ENCODE data around the gene SYDE2. TPM values are rescaled to one million over a fixed set of nuclear protein-coding genes. Genes with fewer than 3 reads are reported as not detected.
"Not testable (repeated sequence)": the region's sequence is repeated elsewhere in the genome, so short reads cannot be mapped to it uniquely, and the experiment has no call there.

Gene SYDE2
- 10 to 100 TPM in 4 of 6 experiments, 1 to 10 TPM in 2; 9.1 to 12.3 (median 10.3) TPM for total RNA-seq (2021; fragmentation: NEBNext Ultra II Directional; extraction: Animal tissue kit (Norgen Biotek cat#: 25700))
- long read RNA-seq, partial matches to known transcripts = 1 of 2 reads
- long read RNA-seq, other reads (novel, unspliced or antisense) = 1 of 2 reads

- H3K4me1 Mint-ChIP-seq (ENCODE audit: low read depth) = peaks cover 67% of the 10 kb centered on the region
- no peaks in the 10 kb centered on the region for H3K9me3 Mint-ChIP-seq
- H3K4me3 Mint-ChIP-seq = peak within 1 kb of the TSS; percentile 98
- peak; percentile 56 for DNase-seq
- peak within 1 kb of the TSS; percentile 86 for H3K27ac Mint-ChIP-seq
- peaks cover 3% of the 10 kb centered on the region; the same call in 1 of the 2 replicates for H3K27me3 Mint-ChIP-seq (ENCODE audit: insufficient read depth)
- TF ChIP-seq CTCF (IDR thresholded peaks at IDR 0.05) = no peak
- H3K36me3 Mint-ChIP-seq (ENCODE audit: low read depth) = peaks cover 13% of the 10 kb centered on the region
These were observed at the start of gene SYDE2 for GRCh38 chr1:85200463-85201339. Gene SYDE2 (minus strand): TSS chr1:85201016. CDS start chr1:85200996, 20 bp downstream.

- peaks cover 45% of the 10 kb centered on the region for H3K36me3 Mint-ChIP-seq (ENCODE audit: low read depth)
- H3K27me3 Mint-ChIP-seq (ENCODE audit: insufficient read depth); H3K4me3 Mint-ChIP-seq; H3K9me3 Mint-ChIP-seq; H3K27ac Mint-ChIP-seq; DNase-seq: not testable (repeated sequence)
- peaks cover 45% of the 10 kb centered on the region for H3K4me1 Mint-ChIP-seq (ENCODE audit: low read depth)
These were observed 48.2 kb upstream of the SYDE2 start for GRCh38 chr1:85249042-85249441.

- H3K36me3 Mint-ChIP-seq (ENCODE audit: low read depth) = peaks cover 32% of the 10 kb centered on the region
- no peak for DNase-seq
- H3K9me3 Mint-ChIP-seq = peaks cover 9% of the 10 kb centered on the region
- H3K27ac Mint-ChIP-seq = peak overlapping the region; percentile 79; the same call in 1 of the 2 replicates
- H3K4me1 Mint-ChIP-seq (ENCODE audit: low read depth) = peaks cover 46% of the 10 kb centered on the region
- H3K4me3 Mint-ChIP-seq = peak overlapping the region; percentile 53; the same call in 1 of the 2 replicates
- TF ChIP-seq CTCF (IDR thresholded peaks at IDR 0.05) = no peak
- H3K27me3 Mint-ChIP-seq (ENCODE audit: insufficient read depth) = no peaks in the 10 kb centered on the region
These were observed 45.1 kb upstream of the SYDE2 start for GRCh38 chr1:85245891-85246290.

GRCh38 chr1:85245456-85245855 is 44.6 kb upstream of the SYDE2 start:
- no peak for DNase-seq
- peak overlapping the region; percentile 53 for H3K4me3 Mint-ChIP-seq
- peaks cover 28% of the 10 kb centered on the region for H3K36me3 Mint-ChIP-seq (ENCODE audit: low read depth)
- H3K27me3 Mint-ChIP-seq (ENCODE audit: insufficient read depth) = no peaks in the 10 kb centered on the region
- H3K4me1 Mint-ChIP-seq (ENCODE audit: low read depth) = peaks cover 48% of the 10 kb centered on the region
- peaks cover 9% of the 10 kb centered on the region for H3K9me3 Mint-ChIP-seq
- TF ChIP-seq CTCF (IDR thresholded peaks at IDR 0.05) = no peak
- H3K27ac Mint-ChIP-seq = peak overlapping the region; percentile 79

- H3K27ac Mint-ChIP-seq = peak overlapping the region; percentile 84
- peaks cover 53% of the 10 kb centered on the region for H3K4me1 Mint-ChIP-seq (ENCODE audit: low read depth)
- H3K9me3 Mint-ChIP-seq = peaks cover 3% of the 10 kb centered on the region
- H3K4me3 Mint-ChIP-seq = peak overlapping the region; percentile 53
- H3K36me3 Mint-ChIP-seq (ENCODE audit: low read depth) = peaks cover 18% of the 10 kb centered on the region
- no peaks in the 10 kb centered on the region for H3K27me3 Mint-ChIP-seq (ENCODE audit: insufficient read depth)
- DNase-seq = peak; percentile 62
- TF ChIP-seq CTCF (IDR thresholded peaks at IDR 0.05) = no peak
These were observed 43.6 kb upstream of the SYDE2 start for GRCh38 chr1:85244271-85245061.
